ENCODE measurements around the gene MMAB.

The MMAB gene

GRCh38 chr12:109583733-109584132, 10.4 kb upstream of the MMAB start:
- no peak for DNase-seq (ENCODE audit: low spot score)

DNA sequence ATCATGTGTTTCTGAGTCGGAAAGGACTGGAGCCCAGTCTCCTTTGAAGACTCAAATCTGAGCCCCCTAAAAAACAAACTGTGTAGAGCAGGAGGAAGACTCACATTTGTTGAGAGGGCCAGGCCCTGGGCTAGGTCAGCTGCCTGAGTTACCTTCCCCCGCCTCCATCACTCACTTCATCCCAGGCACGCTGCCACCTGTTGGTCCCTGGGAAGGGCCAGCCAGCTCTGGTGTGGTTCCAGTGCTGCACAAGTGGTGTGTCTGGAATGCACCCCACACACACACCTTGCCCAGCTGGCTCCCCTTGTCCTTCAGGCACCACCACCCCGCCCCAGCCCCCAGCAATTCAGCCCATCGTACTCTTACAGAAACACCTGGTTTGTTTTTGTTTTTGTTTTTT, 9.3 kb upstream of the MMAB start:
- no peak for DNase-seq (ENCODE audit: low spot score)

GRCh38 chr12:109581856-109582255, 8.6 kb upstream of the MMAB start:
- no peak for DNase-seq (ENCODE audit: low spot score)

GRCh38 chr12:109581334-109581691, 8.0 kb upstream of the MMAB start:
- no peak for DNase-seq (ENCODE audit: low spot score)

DNA sequence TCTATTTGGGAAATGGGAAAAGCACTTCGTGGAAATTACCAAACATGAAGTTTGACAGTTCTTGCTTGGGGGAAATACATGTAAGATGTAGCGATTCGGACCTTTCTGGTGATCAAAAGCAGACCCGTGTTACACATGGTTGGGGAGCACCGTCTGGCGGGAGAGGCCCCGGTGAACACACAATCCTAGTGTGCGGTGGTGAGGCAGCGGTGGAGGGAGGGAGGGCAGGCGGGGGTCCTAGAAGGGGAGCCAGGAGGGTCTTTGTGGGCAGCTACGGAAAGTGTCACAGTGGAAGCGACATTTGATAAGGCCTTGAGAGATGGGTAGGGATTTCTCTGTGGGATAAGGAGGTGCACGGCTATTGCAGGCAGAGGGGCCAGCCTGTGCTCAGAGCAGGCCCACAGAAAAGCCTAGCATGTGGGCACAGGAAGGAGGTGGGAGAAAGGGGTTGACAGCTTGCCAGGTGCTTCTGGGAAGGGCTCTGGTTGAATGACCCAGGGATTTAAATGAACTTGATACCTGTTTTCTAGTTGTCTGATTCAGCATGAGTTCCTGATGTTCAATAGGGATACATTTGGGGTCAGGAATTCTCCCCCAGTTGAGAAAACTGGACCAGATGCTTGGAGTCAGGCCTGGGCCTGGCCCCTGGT, 7.5 kb upstream of the MMAB start:
- no peak for DNase-seq (ENCODE audit: low spot score)

DNA sequence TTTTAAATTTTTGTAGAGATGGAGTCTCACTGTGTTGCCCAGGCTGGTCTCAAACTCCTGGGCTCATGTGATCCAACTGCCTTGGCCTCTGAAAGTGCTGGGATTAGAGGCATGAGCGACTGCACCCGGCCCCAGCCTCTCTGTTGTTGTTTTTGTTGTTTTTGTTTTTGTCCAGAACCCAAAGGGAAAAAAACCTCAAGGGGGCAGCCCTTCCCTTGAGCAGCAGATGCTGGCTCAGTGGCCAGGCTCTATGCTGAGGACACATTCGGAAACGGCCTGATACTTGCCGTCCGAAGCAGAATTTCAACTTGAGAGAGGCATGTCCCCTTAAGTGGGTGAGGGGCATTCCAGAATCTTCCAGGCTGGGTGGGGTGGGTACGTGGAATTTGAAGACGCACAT, 7.0 kb upstream of the MMAB start:
- peak; percentile 26 for DNase-seq (ENCODE audit: low spot score)

DNA sequence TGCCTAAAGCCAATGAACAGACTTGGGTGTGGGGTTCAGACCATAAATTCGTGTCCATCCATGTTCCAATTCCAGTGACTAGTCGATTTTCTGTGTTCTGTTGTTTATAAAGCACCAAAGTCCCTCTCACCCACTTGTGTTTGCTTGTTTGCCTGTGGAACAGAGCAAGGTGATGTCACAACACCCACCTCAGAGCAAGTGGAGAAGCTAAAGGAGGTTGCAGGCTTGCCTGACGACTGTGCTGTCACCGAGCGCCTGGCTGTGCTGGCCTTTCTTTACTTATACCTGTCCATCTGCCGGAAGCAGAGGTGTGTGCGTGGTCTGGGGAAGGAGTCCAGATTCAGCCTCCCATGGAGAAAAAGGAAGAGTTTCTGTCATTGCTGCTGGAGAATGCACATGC, 6.3 kb upstream of the MMAB start:
- no peak for DNase-seq (ENCODE audit: low spot score)

DNA sequence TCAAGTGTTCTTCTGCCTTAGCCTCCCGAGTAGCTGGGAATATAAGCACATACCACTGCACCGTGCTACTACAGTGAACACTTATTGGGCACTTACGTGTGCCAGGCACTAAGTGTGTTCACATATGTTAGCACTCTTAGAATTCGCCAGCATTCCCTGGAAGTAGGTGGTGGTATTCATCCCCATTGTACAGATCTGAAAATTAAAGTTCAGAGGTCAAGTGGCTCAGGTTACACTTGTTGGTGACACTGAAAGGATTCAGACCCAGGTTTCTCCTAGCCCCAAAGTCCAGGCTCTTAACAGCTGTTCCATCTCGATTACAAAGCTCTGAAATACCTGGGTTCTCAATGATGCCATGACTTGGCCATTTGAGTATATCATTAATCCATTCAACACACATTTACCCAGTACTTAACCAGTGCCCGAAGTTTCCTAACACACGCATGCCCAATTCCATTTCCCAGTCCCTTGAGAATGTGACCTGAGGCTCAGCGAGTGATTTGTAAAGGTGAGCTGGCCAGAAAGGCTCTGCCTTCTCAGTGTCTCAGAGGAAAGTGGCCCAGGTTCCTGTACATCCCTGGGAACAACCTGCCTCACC, 5.1 kb upstream of the MMAB start:
- DNase-seq (ENCODE audit: low spot score), result no peak

DNA sequence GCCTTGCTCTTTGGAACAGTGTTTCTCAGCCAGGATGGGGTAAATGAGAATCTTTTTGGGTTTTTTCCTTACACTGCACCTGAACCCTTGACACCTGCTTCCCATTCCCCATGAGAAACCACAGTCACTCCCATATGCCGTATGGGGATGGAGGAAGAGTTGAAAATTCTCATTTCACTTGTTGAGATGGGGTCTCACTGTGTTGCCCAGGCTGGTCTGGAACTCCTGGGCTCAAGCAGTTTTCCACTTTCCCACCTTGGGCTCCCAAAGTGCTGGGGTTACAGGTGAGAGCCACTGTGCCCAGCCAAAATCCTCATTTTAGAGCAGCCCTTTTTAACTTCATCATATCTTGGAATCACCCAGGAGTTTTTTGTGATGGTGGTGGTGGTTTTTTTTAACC, 4.0 kb upstream of the MMAB start:
- DNase-seq (ENCODE audit: low spot score), result no peak

DNA sequence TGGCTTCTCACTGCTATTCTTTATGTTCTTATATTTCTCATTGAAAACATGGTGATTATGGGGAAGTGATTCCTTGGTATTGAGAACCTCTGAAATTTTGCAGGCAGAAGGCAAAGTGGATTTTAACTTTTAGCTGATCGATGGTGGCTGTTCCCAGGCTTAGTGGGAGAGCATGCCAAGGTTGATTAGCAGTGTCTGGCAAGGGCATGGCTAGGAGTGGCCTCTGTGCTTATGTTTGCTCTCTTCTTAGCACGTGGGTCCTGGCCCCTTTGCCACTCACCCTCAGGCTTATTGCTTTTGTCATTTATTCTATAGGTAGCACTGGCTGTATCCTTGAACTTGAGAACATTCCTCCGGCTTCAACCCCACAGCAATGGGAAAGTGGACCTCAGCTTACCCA, 2.4 kb upstream of the MMAB start:
- DNase-seq (ENCODE audit: low spot score), result no peak

DNA sequence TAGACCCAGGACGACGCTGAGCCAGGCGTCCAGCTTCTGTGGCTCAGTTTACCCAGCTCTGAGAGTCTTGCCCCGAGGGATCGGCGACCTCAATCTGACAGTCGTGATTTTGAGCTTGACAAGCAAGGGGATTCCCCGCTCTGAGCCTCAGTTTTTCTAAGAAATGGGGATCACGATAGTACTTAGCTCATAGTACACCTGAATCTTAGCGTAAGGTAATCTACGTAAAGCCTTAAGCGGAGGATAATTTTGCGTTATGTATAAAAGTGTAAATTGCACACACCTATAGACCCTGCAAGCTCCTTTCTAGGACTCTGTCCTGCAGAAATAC, 575 bp upstream of the MMAB start:
- no peak for DNase-seq (ENCODE audit: low spot score)

- no peak for DNase-seq (ENCODE audit: low spot score)
Observed at GRCh38 chr12:109572506-109572845, 828 bp downstream of the MMAB start.

DNA sequence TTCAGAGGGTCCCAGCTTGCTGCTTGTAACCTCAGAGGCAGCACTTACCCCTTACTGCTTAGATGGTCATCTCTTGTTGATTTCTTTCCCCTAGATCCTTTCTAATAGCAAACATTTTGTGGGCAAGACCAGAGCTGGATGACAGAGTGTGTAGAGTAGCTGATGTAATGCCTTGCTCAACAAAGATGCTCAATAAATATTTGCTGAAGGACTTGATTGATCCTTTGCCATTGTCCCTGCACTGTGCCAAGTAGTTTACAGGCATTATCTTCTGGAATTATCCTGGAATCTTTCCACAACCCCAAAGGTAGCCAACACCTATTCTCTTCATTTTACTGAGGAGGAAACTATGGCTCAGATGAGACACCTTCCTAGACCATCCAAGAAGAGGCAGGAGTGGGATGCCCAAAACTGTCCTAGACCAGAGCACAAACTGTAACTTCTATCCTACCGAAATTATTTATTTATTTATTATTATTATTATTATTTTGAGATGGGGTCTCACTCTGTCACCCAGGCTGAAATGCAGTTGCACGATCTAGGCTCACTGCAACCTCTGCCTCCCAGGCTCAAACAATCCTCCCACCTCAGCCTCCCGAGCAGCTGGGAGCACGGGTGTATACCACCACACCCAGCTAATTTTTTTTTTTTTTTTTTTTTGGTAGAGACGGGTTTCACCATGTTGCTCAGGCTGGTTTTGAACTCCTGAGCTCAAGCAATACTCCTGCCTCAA, 1.4 kb downstream of the MMAB start:
- no peak for DNase-seq (ENCODE audit: low spot score)

DNA sequence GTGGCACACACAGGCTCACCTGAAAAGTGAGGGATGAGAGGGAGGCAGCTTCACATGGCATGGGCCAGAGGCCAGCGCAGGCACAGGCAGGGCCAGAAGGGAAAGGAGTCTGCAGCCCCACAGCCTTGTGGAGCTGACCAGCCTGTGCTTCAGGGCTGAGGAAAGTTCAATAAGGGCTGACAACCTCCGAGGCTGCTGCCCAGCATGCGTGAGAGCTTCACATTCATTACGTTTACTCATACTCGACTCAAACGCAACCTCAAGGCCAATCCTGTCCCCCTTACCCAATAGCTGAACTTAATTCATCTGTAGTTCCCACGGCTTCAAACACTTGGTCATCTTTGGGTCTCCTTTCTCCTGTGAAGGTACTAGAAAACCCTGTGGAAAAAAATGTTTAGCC, 4.8 kb downstream of the MMAB start:
- DNase-seq (ENCODE audit: low spot score), result no peak

DNA sequence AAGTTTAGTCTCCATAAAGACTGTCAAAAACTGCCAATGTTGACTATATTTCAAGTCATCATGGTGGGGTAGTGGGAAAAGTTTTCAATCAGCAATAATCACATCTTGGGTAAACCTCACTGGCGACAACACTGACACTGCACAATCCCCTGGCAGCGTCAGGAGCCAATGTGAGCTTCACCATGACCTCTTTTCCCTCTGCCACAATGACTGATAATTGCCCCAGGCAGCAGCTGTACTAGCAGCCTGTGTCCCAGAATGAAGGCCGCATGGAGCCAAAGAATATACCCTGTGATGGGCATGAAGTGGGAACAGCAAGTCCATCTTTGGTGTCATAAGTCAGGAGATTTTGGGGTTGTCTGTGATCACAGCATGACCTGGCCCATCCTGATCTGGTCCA, 5.3 kb downstream of the MMAB start:
- DNase-seq (ENCODE audit: low spot score), result no peak

DNA sequence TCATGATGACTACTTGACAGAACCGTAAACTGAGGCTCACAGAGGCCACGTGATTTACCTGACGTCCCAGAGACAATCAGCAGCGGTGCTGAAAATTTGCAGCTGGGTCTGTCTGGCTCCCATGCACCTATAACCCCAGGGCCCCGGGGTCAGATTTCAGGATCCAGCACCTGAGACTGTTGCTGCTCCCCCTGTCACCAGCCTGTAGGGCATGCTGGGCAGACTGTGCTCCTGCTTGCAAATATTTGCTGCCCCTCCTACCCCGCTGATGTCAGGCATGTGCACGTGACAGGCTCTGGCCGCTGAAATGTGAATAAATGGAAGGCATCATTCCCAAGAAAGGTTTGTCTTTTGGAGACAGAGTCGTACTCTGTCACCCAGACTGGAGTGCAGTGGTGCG, 6.0 kb downstream of the MMAB start:
- no peak for DNase-seq (ENCODE audit: low spot score)

GRCh38 chr12:109566424-109566823, 6.9 kb downstream of the MMAB start:
- no peak for DNase-seq (ENCODE audit: low spot score)

DNA sequence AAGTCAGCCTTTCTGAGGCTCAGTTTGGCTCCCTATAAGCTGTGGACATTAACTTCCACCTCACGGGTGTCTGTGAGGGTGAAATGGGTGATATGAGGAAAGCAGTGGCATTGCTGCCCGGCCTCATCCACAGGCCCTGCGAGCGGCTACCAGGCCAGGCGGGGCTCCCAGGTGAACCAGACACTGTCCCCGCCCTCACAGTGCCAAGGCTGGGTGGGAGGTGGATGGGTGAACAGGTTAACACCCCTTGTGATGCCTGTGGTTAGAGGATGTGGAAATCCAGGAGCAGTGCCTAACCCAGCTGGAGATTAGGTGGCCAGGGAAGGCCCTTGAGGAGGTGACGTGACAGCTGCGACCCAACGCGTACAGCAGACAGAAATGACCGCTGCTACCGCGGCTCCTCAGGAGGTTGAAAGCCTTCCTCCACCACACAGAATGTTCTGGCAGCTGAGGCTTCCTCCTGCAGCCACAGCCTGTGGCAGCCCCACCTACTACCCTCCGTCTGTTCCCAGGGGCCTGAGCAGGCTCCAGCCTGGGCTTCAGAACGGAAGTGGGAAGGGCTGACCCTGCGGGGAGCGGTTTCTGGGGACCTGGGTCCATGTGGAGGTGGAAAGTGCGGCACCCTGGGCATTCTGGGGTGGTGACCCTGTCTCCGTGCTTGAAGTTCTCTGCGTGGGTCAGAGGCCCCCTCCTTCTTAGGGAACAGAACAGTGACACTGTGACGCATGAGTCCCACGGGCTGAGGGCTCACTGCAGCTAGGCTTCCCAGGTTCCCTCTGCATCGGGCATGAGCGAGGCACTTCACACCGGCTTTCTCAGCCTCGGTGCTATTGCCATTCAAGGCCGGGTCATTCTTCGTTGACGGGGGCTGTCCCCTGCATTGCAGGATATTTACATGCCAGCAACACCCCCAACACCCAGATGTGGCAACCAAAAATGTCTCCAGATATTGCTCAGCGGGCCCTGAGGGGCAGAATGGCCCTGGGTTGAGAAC, 9.7 kb downstream of the MMAB start:
- no peak for DNase-seq (ENCODE audit: low spot score)

DNA sequence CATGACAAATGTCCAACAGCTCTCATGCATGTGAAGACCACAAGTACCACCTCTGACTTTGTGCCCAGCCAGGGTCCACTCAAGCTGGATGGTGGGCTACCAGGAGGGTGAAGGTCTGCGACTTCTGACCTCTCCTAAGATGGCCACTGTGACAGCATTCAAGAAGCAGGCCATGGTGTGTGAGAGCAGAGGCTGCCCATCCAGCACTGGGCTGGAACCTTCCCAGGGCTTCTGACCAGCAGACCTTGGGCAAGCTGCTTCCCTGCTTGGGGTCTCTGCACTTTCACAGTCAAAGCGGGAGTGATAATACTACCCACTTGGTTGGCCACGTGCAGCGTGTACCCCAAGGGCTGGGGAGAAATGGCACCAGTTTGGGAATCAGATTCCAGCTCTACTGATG, 10.4 kb downstream of the MMAB start:
- DNase-seq (ENCODE audit: low spot score), result no peak

DNA sequence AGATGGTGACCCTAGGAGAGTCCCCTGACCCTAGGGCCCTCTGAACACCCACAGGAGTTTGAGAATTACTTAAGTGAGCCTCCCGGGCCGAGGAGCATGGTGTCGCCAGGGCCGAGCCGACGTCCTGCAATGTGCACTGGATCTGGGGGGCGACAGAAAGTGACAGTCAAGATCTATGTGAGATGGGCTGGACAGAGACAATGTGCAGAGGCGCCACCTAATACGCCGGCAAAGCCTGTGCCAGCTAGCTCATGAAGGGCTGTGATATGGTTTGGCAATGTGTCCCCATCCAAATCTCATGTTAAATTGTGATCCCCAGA, 11.6 kb downstream of the MMAB start:
- no peak for DNase-seq (ENCODE audit: low spot score)

DNA sequence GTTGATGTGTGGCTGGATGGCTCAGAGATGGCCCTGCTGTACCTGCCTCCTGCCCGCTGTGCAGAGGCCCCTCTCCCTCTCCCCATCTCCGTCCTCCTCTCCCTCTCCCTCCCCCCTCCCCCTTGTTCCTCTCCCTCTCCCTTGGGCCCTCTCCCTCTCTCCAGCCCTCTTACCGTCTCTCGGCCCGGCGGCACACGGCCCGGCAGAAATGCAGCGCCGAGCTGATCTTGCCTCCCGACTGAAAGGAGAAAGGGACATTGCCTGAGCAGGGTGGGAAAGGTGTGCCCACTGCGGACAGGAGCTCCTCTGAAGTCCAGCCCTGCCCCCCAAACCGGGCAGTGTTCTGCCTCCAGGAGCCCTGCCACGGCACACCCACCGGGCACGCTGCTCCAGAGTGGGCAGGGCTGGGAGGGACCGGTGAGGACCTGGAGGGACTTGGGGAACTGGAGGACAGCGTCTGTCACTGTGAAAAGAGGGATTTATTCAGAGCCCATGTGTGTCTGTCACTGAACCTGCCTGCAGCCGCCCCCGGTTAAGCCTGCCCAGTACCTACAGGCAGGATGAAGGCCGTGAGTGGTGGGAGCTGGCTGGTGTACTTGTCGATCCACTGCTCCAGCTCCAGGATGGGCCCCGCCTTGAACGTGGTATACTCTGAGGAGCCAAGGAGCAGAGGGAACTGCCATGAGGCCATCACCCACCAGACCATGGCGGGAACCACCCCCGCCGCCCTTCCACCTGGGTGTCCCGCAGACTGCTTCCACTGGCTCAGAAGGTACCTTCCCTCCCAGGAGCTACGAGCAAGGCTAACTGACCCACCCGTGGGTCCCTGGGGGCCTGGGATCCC, 12.2 kb downstream of the MMAB start:
- DNase-seq (ENCODE audit: low spot score), result no peak

- no peak for DNase-seq (ENCODE audit: low spot score)
Observed at GRCh38 chr12:109559601-109560000, 13.7 kb downstream of the MMAB start.

All from pons (tissue), 1 donor.